B cell (primary cell): ENCODE results near the gene GFPT1. TPM values are rescaled to one million over a fixed set of nuclear protein-coding genes. Genes with fewer than 3 reads are reported as not detected.

ENCODE experiments used
- ATAC-seq: fragments of 200-7000 bp; cut with Tn5 transposase; one replicate; pipeline ENCODE4 v1.10.0; 2021; ENCODE audit warnings: low read depth, mild to moderate bottlenecking, moderate number of reproducible peaks, moderate library complexity
- CTCF ChIA-PET: fragments of 350-600 bp; sonication (Branson Sonifier 250); formaldehyde crosslinking; loops from one replicate; lab custom pipeline; 2021; ENCODE audit warnings: antibody characterized with exemption, inconsistent platforms; lab: Charles Lee
- POLR2A ChIA-PET: fragments of 350-600 bp; sonication (Branson Sonifier 250); formaldehyde crosslinking; loops from one replicate; lab custom pipeline; 2021; ENCODE audit warnings: antibody characterized with exemption; lab: Charles Lee
- DNase-seq: peaks from one replicate; pipeline ENCODE4 v3.0.0; 2013
- H2AFZ ChIP-seq: 2 replicates; pipeline ENCODE4 v1.6.1; 2012; ENCODE audit warnings: mild to moderate bottlenecking, low read depth, low read length; ENCODE audit not compliant: insufficient read depth, poor library complexity, severe bottlenecking
- H3K27ac ChIP-seq, 2 donors: 1 replicate in 1 of 2; 2 replicates in 1 of 2; pipeline ENCODE4 v1.5.1; 2012 to 2013; ENCODE audit warnings: low read length in 2 of 2, mild to moderate bottlenecking in 2 of 2, moderate library complexity in 1 of 2
- H3K27me3 ChIP-seq, 4 experiments: fragments of 200-600 bp in 1 of 4; sonication (generic) in 1 of 4; replicated peaks in 1 of 4; 1 replicate in 2 of 4; 2 replicates in 2 of 4; pipeline versions ENCODE4 v1.6.1 to v1.7.0; 2013 to 2016; ENCODE audit warnings: low read length in 3 of 4, mild to moderate bottlenecking in 2 of 4, mixed read lengths in 1 of 4, moderate library complexity in 1 of 4; ENCODE audit not compliant: insufficient read depth in 4 of 4, control insufficient read depth in 3 of 4; ENCODE audit errors: control extremely low read depth in 1 of 4
- H3K36me3 ChIP-seq, 2 experiments: replicated peaks in 1 of 2; 1 replicate in 1 of 2; 2 replicates in 1 of 2; pipeline versions ENCODE4 v1.6.1 to v1.7.1; 2013; ENCODE audit warnings: low read length in 1 of 2; ENCODE audit not compliant: insufficient read depth in 2 of 2, control insufficient read depth in 1 of 2; ENCODE audit errors: control extremely low read depth in 1 of 2, extremely low read depth in 1 of 2
- H3K4me1 ChIP-seq, 2 donors: fragments of 200-600 bp in 1 of 2; sonication (generic) in 1 of 2; 1 replicate in 1 of 2; 2 replicates in 1 of 2; pipeline versions ENCODE4 v1.5.1 to v1.6.1; 2013 to 2017; ENCODE audit warnings: low read length in 2 of 2; ENCODE audit not compliant: control insufficient read depth in 2 of 2, insufficient read depth in 2 of 2
- H3K4me2 ChIP-seq: replicated peaks from 2 replicates; pipeline ENCODE3; 2012; ENCODE audit warnings: mild to moderate bottlenecking, low read depth, low read length; ENCODE audit not compliant: poor library complexity, severe bottlenecking
- H3K4me3 ChIP-seq, 5 experiments: fragments of 200-600 bp in 1 of 5; sonication (generic) in 1 of 5; 1 replicate in 3 of 5; 2 replicates in 2 of 5; pipeline versions ENCODE4 v1.5.1 to v1.7.0; 2011 to 2016; ENCODE audit warnings: low read length in 4 of 5, mild to moderate bottlenecking in 4 of 5, low read depth in 2 of 5, control low read depth in 1 of 5, moderate library complexity in 1 of 5; ENCODE audit not compliant: insufficient read depth in 1 of 5; ENCODE audit errors: control extremely low read depth in 1 of 5, extremely low read depth in 1 of 5
- H3K79me2 ChIP-seq: fragments of 200-600 bp; sonication (generic); one replicate; pipeline ENCODE4 v1.6.0; 2016; ENCODE audit warnings: low read length; ENCODE audit not compliant: control insufficient read depth, insufficient read depth
- H3K9ac ChIP-seq: fragments of 200-600 bp; sonication (generic); 2 replicates; pipeline ENCODE4 v1.6.1; 2017; ENCODE audit warnings: mild to moderate bottlenecking, low read length, moderate library complexity
- H3K9me3 ChIP-seq, 3 donors: one replicate each; pipeline versions ENCODE4 v1.6.1 to v1.7.1; 2013; ENCODE audit warnings: low read length in 2 of 3; ENCODE audit not compliant: control insufficient read depth in 2 of 3, insufficient read depth in 1 of 3; ENCODE audit errors: control extremely low read depth in 1 of 3
- H4K20me1 ChIP-seq: 2 replicates; pipeline ENCODE4 v1.6.0; 2012; ENCODE audit warnings: mild to moderate bottlenecking, low read length; ENCODE audit not compliant: insufficient read depth, control insufficient read depth, poor library complexity, severe bottlenecking
- H3K27ac Mint-ChIP-seq: one replicate; pipeline ENCODE4 v1.8.0; 2021; ENCODE audit warnings: mixed read lengths
- H3K27me3 Mint-ChIP-seq: one replicate; pipeline ENCODE4 v1.8.0; 2021; ENCODE audit warnings: mixed read lengths
- H3K4me1 Mint-ChIP-seq: one replicate; pipeline ENCODE4 v1.8.0; 2021; ENCODE audit warnings: mixed read lengths
- H3K4me3 Mint-ChIP-seq: one replicate; pipeline ENCODE4 v1.8.0; 2021; ENCODE audit warnings: mixed read lengths
- H3K9me3 Mint-ChIP-seq: one replicate; pipeline ENCODE4 v1.8.0; 2022; ENCODE audit warnings: mixed read lengths; ENCODE audit not compliant: insufficient read depth
- EZH2 ChIP-seq: IDR thresholded peaks from 2 replicates; pipeline ENCODE4 v1.6.1; 2012; ENCODE audit warnings: borderline replicate concordance, low read depth, mild to moderate bottlenecking, moderate library complexity, low read length; ENCODE audit not compliant: insufficient read depth, poor library complexity, severe bottlenecking
- WGBS: methylation state at CpG from one replicate; pipeline ENCODE4 v1.1.5; 2013; ENCODE audit warnings: missing lambda C conversion rate; ENCODE audit not compliant: insufficient coverage; 5-methylcytosine and 5-hydroxymethylcytosine counted together
- intact Hi-C: fragments of 100-400 bp; cut with micrococcal nuclease; formaldehyde crosslinking; loops from one replicate; pipeline ENCODE4 v1.10.0; 2022
- polyA plus RNA-seq: library from polyadenylated mRNA; depleted of rRNA; stranded (reverse); fragments of >200 nt; gene quantifications from 2 replicates; pipeline ENCODE4 v1.2.3, GENCODE V29; 2012
- total RNA-seq, 2 donors: library from RNA; stranded (reverse); fragments of 120-200 nt in 1 of 2; gene quantifications; 1 replicate in 1 of 2; 2 replicates in 1 of 2; pipeline versions ENCODE4 v1.2.3 to v1.2.4, GENCODE V29; 2013 to 2022
- TF ChIP-seq, protein P1 (sequence below): fragments of 200-600 bp; IDR thresholded peaks from one replicate; pipeline ENCODE4 v1.8.0; 2022; ENCODE audit warnings: antibody characterized with exemption, mild to moderate bottlenecking

GFPT1 gene
- total and polyA plus RNA-seq, 2 donors (not counting 1 experiment from before 2014, with no cell fraction given) = 2.8 to 18.1 TPM

DNA sequence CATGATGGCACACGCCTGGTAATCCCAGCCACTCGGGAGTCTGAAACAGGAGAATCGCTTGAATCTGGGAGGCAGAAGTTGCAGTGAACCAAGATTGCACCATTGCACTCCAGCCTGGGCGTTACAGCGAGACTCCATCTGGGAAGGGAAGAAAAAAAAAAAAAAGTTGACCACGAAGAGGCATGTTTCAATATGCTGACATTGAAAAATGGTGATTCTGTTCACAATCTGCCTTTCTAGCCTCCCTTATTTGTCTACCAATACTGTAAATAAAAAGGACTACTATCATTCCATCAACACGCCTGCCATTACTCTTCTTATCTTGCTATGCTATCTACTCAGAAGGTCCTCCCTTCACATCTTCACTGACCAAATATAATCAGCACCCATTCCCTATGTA lies 18.4 kb downstream of the GFPT1 start:
- no peak overlapping the region for H3K9ac ChIP-seq
- no peaks in the 10 kb centered on the region for H4K20me1 ChIP-seq
- intact Hi-C loops = no loop called here
- WGBS = 100% methylated on average over 4 of the region's 7 CpGs
- no peaks in the 10 kb centered on the region for H3K27me3 Mint-ChIP-seq
- no peak for DNase-seq
- TF ChIP-seq, protein P1, sequence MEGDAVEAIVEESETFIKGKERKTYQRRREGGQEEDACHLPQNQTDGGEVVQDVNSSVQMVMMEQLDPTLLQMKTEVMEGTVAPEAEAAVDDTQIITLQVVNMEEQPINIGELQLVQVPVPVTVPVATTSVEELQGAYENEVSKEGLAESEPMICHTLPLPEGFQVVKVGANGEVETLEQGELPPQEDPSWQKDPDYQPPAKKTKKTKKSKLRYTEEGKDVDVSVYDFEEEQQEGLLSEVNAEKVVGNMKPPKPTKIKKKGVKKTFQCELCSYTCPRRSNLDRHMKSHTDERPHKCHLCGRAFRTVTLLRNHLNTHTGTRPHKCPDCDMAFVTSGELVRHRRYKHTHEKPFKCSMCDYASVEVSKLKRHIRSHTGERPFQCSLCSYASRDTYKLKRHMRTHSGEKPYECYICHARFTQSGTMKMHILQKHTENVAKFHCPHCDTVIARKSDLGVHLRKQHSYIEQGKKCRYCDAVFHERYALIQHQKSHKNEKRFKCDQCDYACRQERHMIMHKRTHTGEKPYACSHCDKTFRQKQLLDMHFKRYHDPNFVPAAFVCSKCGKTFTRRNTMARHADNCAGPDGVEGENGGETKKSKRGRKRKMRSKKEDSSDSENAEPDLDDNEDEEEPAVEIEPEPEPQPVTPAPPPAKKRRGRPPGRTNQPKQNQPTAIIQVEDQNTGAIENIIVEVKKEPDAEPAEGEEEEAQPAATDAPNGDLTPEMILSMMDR = no peak
- TF ChIP-seq EZH2 = no peak
- H3K4me1 ChIP-seq = no peaks in the 10 kb centered on the region
- no peaks in the 10 kb centered on the region for H3K79me2 ChIP-seq
- H2AFZ ChIP-seq = no peak overlapping the region
- H3K36me3 ChIP-seq = peaks cover 5 to 41% of the 10 kb centered on the region in 2 experiments
- no peak overlapping the region for H3K4me2 ChIP-seq
- no peaks in the 10 kb centered on the region for H3K9me3 ChIP-seq
- H3K9me3 Mint-ChIP-seq = no peaks in the 10 kb centered on the region
- no peaks in the 10 kb centered on the region for H3K4me1 Mint-ChIP-seq
- H3K27ac ChIP-seq = no peak overlapping the region
- ChIA-PET POLR2A (no interaction called here), CTCF (no interaction called here)
- H3K27ac Mint-ChIP-seq = no peak overlapping the region
- H3K4me3 Mint-ChIP-seq = no peak overlapping the region
- no peaks in the 10 kb centered on the region for H3K27me3 ChIP-seq
- no peak overlapping the region for H3K4me3 ChIP-seq
- ATAC-seq = no peak

DNA sequence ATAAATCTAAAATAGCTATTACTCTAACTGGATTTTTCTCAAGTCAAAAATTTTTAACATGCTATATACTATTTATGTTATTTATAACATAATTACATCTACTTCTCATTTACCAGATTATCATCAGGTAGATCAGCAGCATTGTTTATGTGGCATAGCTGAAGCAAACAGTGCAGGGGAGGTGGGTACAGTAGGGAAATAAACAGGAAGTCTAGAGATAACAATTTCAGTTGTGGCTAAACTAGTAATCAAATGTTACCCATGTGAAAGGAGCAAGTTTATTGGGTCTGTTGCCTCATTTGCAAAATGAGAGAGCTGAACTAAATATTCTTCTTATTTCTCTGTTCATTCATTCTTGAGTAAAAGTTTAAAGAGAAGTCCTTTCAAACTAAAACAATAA lies 27.7 kb downstream of the GFPT1 start:
- peaks cover 4 to 66% of the 10 kb centered on the region in 2 experiments for H3K36me3 ChIP-seq

More for the DNA sequence above, 27.7 kb downstream of the GFPT1 start:
- no peak overlapping the region for H3K9ac ChIP-seq
- TF ChIP-seq EZH2 = no peak
- TF ChIP-seq, protein P1 = no peak
- H3K27me3 ChIP-seq = no peaks in the 10 kb centered on the region
- Mint-ChIP-seq H3K27me3 (no peaks in the 10 kb centered on the region), H3K9me3 (no peaks in the 10 kb centered on the region), H3K4me3 (no peak overlapping the region), H3K4me1 (no peaks in the 10 kb centered on the region), H3K27ac (no peak overlapping the region)
- H3K27ac ChIP-seq = no peak overlapping the region
- DNase-seq = no peak
- no peak overlapping the region for H3K4me2 ChIP-seq
- ChIA-PET POLR2A (no interaction called here), CTCF (no interaction called here)
- no peaks in the 10 kb centered on the region for H3K79me2 ChIP-seq
- intact Hi-C loops = no loop called here
- H3K4me3 ChIP-seq = no peak overlapping the region
- no peak for ATAC-seq
- H3K4me1 ChIP-seq = no peaks in the 10 kb centered on the region
- no peaks in the 10 kb centered on the region for H4K20me1 ChIP-seq
- no peaks in the 10 kb centered on the region for H3K9me3 ChIP-seq
- H2AFZ ChIP-seq = no peak overlapping the region
